Mammary epithelial cell (primary cell): ENCODE results near the gene ULK2.

Experiments
- EZH2 ChIP-seq: IDR thresholded peaks from 2 replicates; pipeline ENCODE4 v1.6.1; 2012; ENCODE audit warnings: low read length, inconsistent platforms, borderline replicate concordance
- TF ChIP-seq, protein P1 (sequence below), 2 donors: IDR thresholded peaks in 1 of 2; conservative IDR thresholded peaks in 1 of 2; 2 replicates each; pipeline ENCODE4 v1.5.1; 2011 to 2012; ENCODE audit warnings: inconsistent platforms in 2 of 2, low read length in 2 of 2, mild to moderate bottlenecking in 2 of 2, control low read depth in 1 of 2, low read depth in 1 of 2; ENCODE audit not compliant: insufficient read depth in 1 of 2; ENCODE audit errors: extremely low read depth in 1 of 2

DNA sequence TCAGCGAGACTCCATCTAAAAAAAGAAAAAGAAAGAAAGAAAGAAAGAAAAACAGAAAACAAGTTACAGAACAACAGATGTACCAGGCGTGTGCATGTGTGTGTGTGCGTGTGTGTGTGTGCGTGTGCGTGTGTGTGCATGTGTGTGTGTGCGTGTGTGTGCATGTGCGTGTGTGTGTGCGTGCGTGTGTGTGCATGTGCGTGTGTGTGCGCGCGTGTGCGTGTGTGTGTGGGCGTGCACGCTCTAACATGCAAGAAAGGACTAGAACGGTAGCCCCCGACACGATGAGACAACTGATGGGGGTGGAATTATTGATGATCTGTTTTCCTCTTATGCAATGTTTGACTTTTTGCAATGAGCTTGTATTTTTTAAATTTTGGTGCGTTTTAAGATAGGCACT, 121.2 kb downstream of the ULK2 start:
- TF ChIP-seq, protein P1, sequence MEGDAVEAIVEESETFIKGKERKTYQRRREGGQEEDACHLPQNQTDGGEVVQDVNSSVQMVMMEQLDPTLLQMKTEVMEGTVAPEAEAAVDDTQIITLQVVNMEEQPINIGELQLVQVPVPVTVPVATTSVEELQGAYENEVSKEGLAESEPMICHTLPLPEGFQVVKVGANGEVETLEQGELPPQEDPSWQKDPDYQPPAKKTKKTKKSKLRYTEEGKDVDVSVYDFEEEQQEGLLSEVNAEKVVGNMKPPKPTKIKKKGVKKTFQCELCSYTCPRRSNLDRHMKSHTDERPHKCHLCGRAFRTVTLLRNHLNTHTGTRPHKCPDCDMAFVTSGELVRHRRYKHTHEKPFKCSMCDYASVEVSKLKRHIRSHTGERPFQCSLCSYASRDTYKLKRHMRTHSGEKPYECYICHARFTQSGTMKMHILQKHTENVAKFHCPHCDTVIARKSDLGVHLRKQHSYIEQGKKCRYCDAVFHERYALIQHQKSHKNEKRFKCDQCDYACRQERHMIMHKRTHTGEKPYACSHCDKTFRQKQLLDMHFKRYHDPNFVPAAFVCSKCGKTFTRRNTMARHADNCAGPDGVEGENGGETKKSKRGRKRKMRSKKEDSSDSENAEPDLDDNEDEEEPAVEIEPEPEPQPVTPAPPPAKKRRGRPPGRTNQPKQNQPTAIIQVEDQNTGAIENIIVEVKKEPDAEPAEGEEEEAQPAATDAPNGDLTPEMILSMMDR (conservative IDR thresholded peaks at IDR 0.05 in 1 of 2, IDR thresholded peaks at IDR 0.05 in 1 of 2; ENCODE audit: extremely low read depth in 1 of 2, insufficient read depth in 1 of 2, low read depth in 1 of 2, low read length in 2 of 2) = no peak
- TF ChIP-seq EZH2 = no peak
